Chondrocyte (in vitro differentiated cells): ENCODE results near the gene DLEC1. TPM values are rescaled to one million over a fixed set of nuclear protein-coding genes. Genes with fewer than 3 reads are reported as not detected.

Source experiments
- DNase-seq: peaks from one replicate; pipeline ENCODE4 v3.0.0; 2021; ENCODE audit warnings: mixed read lengths, low spot score
- H3K27ac Mint-ChIP-seq: one replicate; pipeline ENCODE4 v1.8.0; 2021; ENCODE audit warnings: mild to moderate bottlenecking, moderate library complexity, mixed read lengths; ENCODE audit not compliant: unreplicated experiment
- H3K27me3 Mint-ChIP-seq: 2 replicates; pipeline ENCODE4 v1.8.0; 2021; ENCODE audit warnings: low read depth, mixed read lengths
- H3K36me3 Mint-ChIP-seq: 2 replicates; pipeline ENCODE4 v1.8.0; 2021; ENCODE audit warnings: low read depth, mixed read lengths
- H3K4me1 Mint-ChIP-seq: 2 replicates; pipeline ENCODE4 v1.8.0; 2021; ENCODE audit warnings: low read depth, mild to moderate bottlenecking, mixed read lengths
- H3K4me3 Mint-ChIP-seq: one replicate; pipeline ENCODE4 v1.8.0; 2021; ENCODE audit warnings: mild to moderate bottlenecking, moderate library complexity, mixed read lengths; ENCODE audit not compliant: unreplicated experiment
- H3K9me3 Mint-ChIP-seq: 2 replicates; pipeline ENCODE4 v1.8.0; 2021; ENCODE audit warnings: low read depth, mixed read lengths
- total RNA-seq: library from RNA; stranded (reverse); gene quantifications from 3 replicates; pipeline ENCODE4 v1.2.1, GENCODE V29; 2021
- TF ChIP-seq, protein P1 (sequence below): fragments of 200-600 bp; sonication (generic); IDR thresholded peaks from 2 replicates; pipeline ENCODE4 v1.5.0; 2021; ENCODE audit warnings: antibody characterized with exemption, mild to moderate bottlenecking, moderate library complexity

Gene DLEC1
- total RNA-seq, 1 donor from 2014 or later, result 0.17 TPM

DNA sequence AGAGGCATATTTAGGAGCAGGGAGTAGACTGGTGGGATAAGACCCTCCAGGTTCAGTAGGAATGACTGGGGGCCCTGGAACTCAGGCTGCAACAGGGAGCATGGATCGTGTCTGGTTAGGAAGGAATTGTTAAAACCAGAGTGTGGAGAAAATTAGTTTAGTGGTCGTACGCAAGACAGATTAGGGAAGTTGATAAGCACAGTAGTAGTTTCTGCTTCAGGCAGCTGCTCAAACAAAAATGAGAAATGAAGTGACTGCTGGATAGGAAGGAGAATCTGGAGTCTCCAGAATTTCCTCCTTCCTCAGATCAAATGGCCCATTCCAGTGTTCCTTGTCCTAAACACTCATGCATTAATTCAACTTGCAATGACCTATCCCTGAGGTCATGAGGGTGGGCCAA lies 110.7 kb downstream of the DLEC1 start:
- Mint-ChIP-seq H3K4me3 (no peak overlapping the region), H3K27ac (no peak overlapping the region), H3K9me3 (peaks cover 21% of the 10 kb centered on the region), H3K4me1 (no peaks in the 10 kb centered on the region), H3K36me3 (peaks cover 2% of the 10 kb centered on the region), H3K27me3 (no peaks in the 10 kb centered on the region)
- DNase-seq, result no peak
- TF ChIP-seq, protein P1, sequence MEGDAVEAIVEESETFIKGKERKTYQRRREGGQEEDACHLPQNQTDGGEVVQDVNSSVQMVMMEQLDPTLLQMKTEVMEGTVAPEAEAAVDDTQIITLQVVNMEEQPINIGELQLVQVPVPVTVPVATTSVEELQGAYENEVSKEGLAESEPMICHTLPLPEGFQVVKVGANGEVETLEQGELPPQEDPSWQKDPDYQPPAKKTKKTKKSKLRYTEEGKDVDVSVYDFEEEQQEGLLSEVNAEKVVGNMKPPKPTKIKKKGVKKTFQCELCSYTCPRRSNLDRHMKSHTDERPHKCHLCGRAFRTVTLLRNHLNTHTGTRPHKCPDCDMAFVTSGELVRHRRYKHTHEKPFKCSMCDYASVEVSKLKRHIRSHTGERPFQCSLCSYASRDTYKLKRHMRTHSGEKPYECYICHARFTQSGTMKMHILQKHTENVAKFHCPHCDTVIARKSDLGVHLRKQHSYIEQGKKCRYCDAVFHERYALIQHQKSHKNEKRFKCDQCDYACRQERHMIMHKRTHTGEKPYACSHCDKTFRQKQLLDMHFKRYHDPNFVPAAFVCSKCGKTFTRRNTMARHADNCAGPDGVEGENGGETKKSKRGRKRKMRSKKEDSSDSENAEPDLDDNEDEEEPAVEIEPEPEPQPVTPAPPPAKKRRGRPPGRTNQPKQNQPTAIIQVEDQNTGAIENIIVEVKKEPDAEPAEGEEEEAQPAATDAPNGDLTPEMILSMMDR, result no peak

DNA sequence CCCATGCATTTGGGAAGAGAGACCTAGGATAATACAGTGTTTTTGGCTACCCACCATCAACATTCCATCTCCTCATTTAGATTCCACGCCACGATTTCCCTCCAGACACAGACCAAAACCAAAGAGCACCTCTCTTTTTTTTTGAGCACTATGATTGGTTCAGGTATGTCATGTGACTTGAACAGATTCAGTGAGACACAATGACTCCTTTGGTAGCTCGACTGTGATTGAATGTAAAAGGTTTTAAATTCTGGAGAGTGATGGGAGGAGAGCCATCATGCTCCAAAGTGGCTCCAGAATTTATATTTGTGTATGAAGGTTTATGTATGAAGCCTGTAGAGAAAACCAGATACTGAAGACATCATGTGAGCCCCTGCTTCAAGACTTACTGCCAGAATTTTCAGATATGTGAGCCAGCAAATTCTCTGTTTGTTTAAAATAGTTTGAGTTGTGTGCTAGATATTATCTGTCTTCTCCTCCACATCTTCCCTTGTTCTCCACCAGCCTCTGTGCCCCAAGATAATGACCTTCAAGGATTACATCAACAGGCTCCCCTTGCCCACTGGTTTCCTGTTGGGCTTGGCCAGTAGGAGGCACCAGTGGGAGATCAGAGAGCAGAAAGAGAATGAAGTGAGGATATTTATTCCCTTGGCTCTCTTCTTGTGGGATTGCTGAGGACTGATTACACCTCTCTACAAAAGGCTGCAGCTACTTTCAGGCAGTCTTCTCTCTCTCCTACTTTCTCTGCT lies 111.9 kb downstream of the DLEC1 start:
- H3K9me3 Mint-ChIP-seq, result peaks cover 16% of the 10 kb centered on the region
- H3K4me1 Mint-ChIP-seq, result no peaks in the 10 kb centered on the region
- TF ChIP-seq, protein P1, result no peak
- peaks cover 2% of the 10 kb centered on the region for H3K36me3 Mint-ChIP-seq
- no peak overlapping the region for H3K27ac Mint-ChIP-seq
- no peaks in the 10 kb centered on the region for H3K27me3 Mint-ChIP-seq
- H3K4me3 Mint-ChIP-seq, result no peak overlapping the region
- no peak for DNase-seq

DNA sequence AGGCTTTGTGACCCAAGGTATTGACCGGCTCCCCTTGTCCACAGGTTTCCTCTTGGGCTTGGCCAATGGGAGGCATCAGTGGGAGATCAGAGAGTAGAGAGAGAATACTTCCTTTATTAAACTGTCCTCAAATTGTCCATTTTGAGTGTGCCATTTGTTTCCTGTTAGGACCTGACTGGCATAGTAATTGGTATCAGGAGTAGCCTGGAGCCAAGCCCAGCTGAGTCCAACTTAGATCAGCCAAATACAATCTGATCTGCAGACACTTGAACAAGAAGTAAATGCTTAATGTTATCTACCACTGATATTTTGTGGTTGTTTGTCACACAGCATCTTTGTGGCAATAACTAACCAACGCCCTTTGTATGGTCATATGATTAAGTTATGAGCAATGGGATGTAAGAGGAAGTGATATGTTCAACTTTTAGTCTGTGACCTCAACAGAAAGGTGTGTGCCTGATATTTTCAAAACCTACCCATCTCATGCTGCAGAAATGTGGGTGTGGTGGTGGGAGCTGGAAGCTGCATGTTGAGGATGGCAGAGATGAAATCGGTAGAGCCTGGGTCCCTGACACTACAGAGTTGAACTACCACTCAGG lies 112.8 kb downstream of the DLEC1 start:
- Mint-ChIP-seq H3K27ac (no peak overlapping the region), H3K4me3 (no peak overlapping the region), H3K36me3 (peaks cover under 1% of the 10 kb centered on the region), H3K4me1 (no peaks in the 10 kb centered on the region), H3K9me3 (peaks cover 9% of the 10 kb centered on the region), H3K27me3 (no peaks in the 10 kb centered on the region)
- TF ChIP-seq, protein P1, result no peak
- no peak for DNase-seq

DNA sequence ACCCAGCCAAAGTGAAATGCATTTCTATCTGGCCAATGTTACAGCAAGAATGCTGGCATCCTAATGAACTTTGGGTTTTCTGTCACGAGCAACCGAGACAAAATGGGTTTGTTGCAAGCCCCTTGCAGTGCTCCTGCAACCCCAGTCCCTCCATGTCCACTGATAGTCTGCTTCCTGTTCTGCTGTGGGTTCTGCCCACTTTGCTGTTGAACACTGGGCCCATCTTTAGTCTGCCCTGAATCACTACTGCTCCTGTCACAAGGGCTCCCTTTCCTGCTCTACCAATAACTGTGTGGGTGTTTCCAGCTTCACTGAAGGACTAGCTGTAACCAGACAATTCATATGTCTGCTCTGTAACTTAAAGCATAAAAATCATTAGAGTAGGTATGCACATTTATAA lies 113.6 kb downstream of the DLEC1 start:
- no peak overlapping the region for H3K4me3 Mint-ChIP-seq

GRCh38 chr3:38153221-38153620 lies 114.2 kb downstream of the DLEC1 start:
- TF ChIP-seq, protein P1, result no peak
- H3K27ac Mint-ChIP-seq, result no peak overlapping the region
- no peaks in the 10 kb centered on the region for H3K27me3 Mint-ChIP-seq
- H3K4me3 Mint-ChIP-seq, result no peak overlapping the region
- H3K9me3 Mint-ChIP-seq, result no peaks in the 10 kb centered on the region
- H3K36me3 Mint-ChIP-seq, result no peaks in the 10 kb centered on the region
- DNase-seq, result no peak
- no peaks in the 10 kb centered on the region for H3K4me1 Mint-ChIP-seq

More for the DNA sequence above, 113.6 kb downstream of the DLEC1 start:
- no peak overlapping the region for H3K27ac Mint-ChIP-seq
- peaks cover under 1% of the 10 kb centered on the region for H3K9me3 Mint-ChIP-seq
- TF ChIP-seq, protein P1, result no peak
- no peak for DNase-seq
- H3K27me3 Mint-ChIP-seq, result no peaks in the 10 kb centered on the region
- H3K36me3 Mint-ChIP-seq, result no peaks in the 10 kb centered on the region
- H3K4me1 Mint-ChIP-seq, result no peaks in the 10 kb centered on the region
